ENCODE data around the gene LRMDA.

GRCh38 chr10:75597773-75598440 lies 166.5 kb downstream of the LRMDA start:
- no peak for TF ChIP-seq CTCF (IDR thresholded peaks at IDR 0.05)
- TF ChIP-seq RAD21 (conservative IDR thresholded peaks at IDR 0.05 in 1 of 2, IDR thresholded peaks at IDR 0.05 in 1 of 2): no peak
- no peak for TF ChIP-seq MAX (IDR thresholded peaks at IDR 0.05)
- no peak for TF ChIP-seq EP300 (IDR thresholded peaks at IDR 0.05)
- TF ChIP-seq HDAC2 (IDR thresholded peaks at IDR 0.05): no peak

Measured in A549 (cell line).